Lower lobe of right lung (tissue), 2 donors: Measurements from ENCODE around the gene OSBPL3. TPM values are rescaled to one million over a fixed set of nuclear protein-coding genes. Genes with fewer than 3 reads are reported as not detected.

ENCODE experiments used
- ATAC-seq, 2 donors: fragments of 200-7000 bp; cut with Tn5 transposase; one replicate each; pipeline ENCODE4 v1.9.1; 2020 to 2022; ENCODE audit warnings: mild to moderate bottlenecking in 2 of 2, moderate library complexity in 2 of 2
- DNase-seq: peaks from one replicate; pipeline ENCODE4 v3.0.0-alpha.2; 2020
- H3K27ac ChIP-seq: fragments of 200-600 bp; one replicate; pipeline ENCODE4 v1.8.0; 2022
- H3K27me3 ChIP-seq: fragments of 200-600 bp; one replicate; pipeline ENCODE4 v1.8.0; 2022; ENCODE audit warnings: low read depth
- H3K36me3 ChIP-seq: fragments of 200-600 bp; one replicate; pipeline ENCODE4 v1.8.0; 2022; ENCODE audit warnings: mild to moderate bottlenecking
- H3K4me1 ChIP-seq: fragments of 200-600 bp; one replicate; pipeline ENCODE4 v1.8.0; 2022
- H3K4me3 ChIP-seq: fragments of 200-600 bp; one replicate; pipeline ENCODE4 v1.8.0; 2022; ENCODE audit warnings: mild to moderate bottlenecking
- H3K9me3 ChIP-seq: fragments of 200-600 bp; one replicate; pipeline ENCODE4 v1.8.0; 2022
- CTCF ChIP-seq: fragments of 200-600 bp; IDR thresholded peaks from one replicate; pipeline ENCODE4 v1.8.0; 2022; ENCODE audit warnings: antibody characterized with exemption, mild to moderate bottlenecking
- intact Hi-C: fragments of 100-400 bp; cut with DNase I; formaldehyde crosslinking; loops from one replicate; pipeline ENCODE4 v1.11.0; 2022
- total RNA-seq: library from RNA; stranded (reverse); fragmentation: NEBNext Ultra II Directional; extraction: Animal tissue kit (Norgen Biotek cat#: 25700); gene quantifications from one replicate; pipeline ENCODE4 v1.2.1, GENCODE V29; 2021
- donor health status: DM: no; HTN: yes; CAD: no; lungs with severe emphysema.

OSBPL3 gene
- total RNA-seq, 1 donor from 2014 or later, result 24.9 TPM

GRCh38 chr7:24987331-24987842 lies 7.4 kb upstream of the OSBPL3 start:
- no peaks in the 10 kb centered on the region for H3K36me3 ChIP-seq
- no peak overlapping the region for H3K27ac ChIP-seq
- TF ChIP-seq CTCF, result no peak
- no peak overlapping the region for H3K4me3 ChIP-seq
- H3K27me3 ChIP-seq, result no peaks in the 10 kb centered on the region
- no peaks in the 10 kb centered on the region for H3K4me1 ChIP-seq
- no peaks in the 10 kb centered on the region for H3K9me3 ChIP-seq
- DNase-seq (no peak), ATAC-seq (no peak)
- intact Hi-C loops, result no loop called here

- Histone ChIP-seq H3K36me3 (no peaks in the 10 kb centered on the region), H3K27ac (no peak overlapping the region), H3K4me3 (no peak overlapping the region), H3K4me1 (peaks cover 26% of the 10 kb centered on the region), H3K9me3 (no peaks in the 10 kb centered on the region), H3K27me3 (peaks cover 6% of the 10 kb centered on the region)
- ATAC-seq (no peak), DNase-seq (no peak)
- intact Hi-C loops, result no loop called here
- TF ChIP-seq CTCF, result no peak
These were observed 2.9 kb upstream of the OSBPL3 start for GRCh38 chr7:24982917-24983316.

GRCh38 chr7:24981171-24981951 lies 1.4 kb upstream of the OSBPL3 start:
- DNase-seq (peak; percentile 74), ATAC-seq (peak; percentile 29 to 37)
- Histone ChIP-seq H3K4me3 (peak overlapping the region; percentile 72), H3K27me3 (peaks cover 6% of the 10 kb centered on the region), H3K36me3 (no peaks in the 10 kb centered on the region), H3K9me3 (no peaks in the 10 kb centered on the region), H3K4me1 (peaks cover 26% of the 10 kb centered on the region), H3K27ac (peak overlapping the region; percentile 90)
- TF ChIP-seq CTCF, result no peak
- intact Hi-C loops, result no loop called here

- H3K27ac ChIP-seq, result peak overlapping the region; percentile 90
- intact Hi-C loops, result no loop called here
- no peak for TF ChIP-seq CTCF
- peaks cover 26% of the 10 kb centered on the region for H3K4me1 ChIP-seq
- no peaks in the 10 kb centered on the region for H3K9me3 ChIP-seq
- H3K36me3 ChIP-seq, result no peaks in the 10 kb centered on the region
- ATAC-seq (peak; percentile 0 to 22), DNase-seq (peak; percentile 53)
- peaks cover 6% of the 10 kb centered on the region for H3K27me3 ChIP-seq
- H3K4me3 ChIP-seq, result peak overlapping the region; percentile 72
These were observed 674 bp upstream of the OSBPL3 start for GRCh38 chr7:24980534-24981170.

- intact Hi-C loops, result no loop called here
These were observed 512 bp downstream of the OSBPL3 start for GRCh38 chr7:24979470-24979862.

More at GRCh38 chr7:24979470-24979862, 512 bp downstream of the OSBPL3 start:
- DNase-seq, result peak; percentile 81
- peaks cover 6% of the 10 kb centered on the region for H3K27me3 ChIP-seq
- peak; percentile 73 to 76 for ATAC-seq
- peak; percentile 54 for TF ChIP-seq CTCF
- peaks cover 26% of the 10 kb centered on the region for H3K4me1 ChIP-seq
- no peaks in the 10 kb centered on the region for H3K9me3 ChIP-seq
- H3K36me3 ChIP-seq, result no peaks in the 10 kb centered on the region
- peak overlapping the region; percentile 72 for H3K4me3 ChIP-seq
- H3K27ac ChIP-seq, result peak overlapping the region; percentile 90
